Activated CD8-positive, alpha-beta memory T cell treated with anti-CD3 and anti-CD28 coated beads, Interleukin-2, amount 50 U/mL, for 4 hours (primary cell): ENCODE measurements around the gene URB2.
"Not testable (repeated sequence)": the region's sequence is repeated elsewhere in the genome, so short reads cannot be mapped to it uniquely, and the experiment has no call there.

Experiments used
- DNase-seq: peaks from one replicate; pipeline ENCODE4 v3.0.0-alpha.2; 2020

Gene URB2

GRCh38 chr1:229617351-229618100 lies 8.5 kb upstream of the URB2 start:
- no peak for DNase-seq

- no peak for DNase-seq
These were observed 7.0 kb upstream of the URB2 start for GRCh38 chr1:229619002-229619401.

- DNase-seq = no peak
These were observed 6.4 kb upstream of the URB2 start for GRCh38 chr1:229619614-229620013.

- DNase-seq = no peak
These were observed 5.2 kb upstream of the URB2 start for GRCh38 chr1:229620876-229621275.

- no peak for DNase-seq
These were observed 4.4 kb upstream of the URB2 start for GRCh38 chr1:229621663-229622062.

GRCh38 chr1:229622641-229623120 lies 3.4 kb upstream of the URB2 start:
- DNase-seq = not testable (repeated sequence)

GRCh38 chr1:229623225-229623624 lies 2.8 kb upstream of the URB2 start:
- no peak for DNase-seq

GRCh38 chr1:229623838-229624237 lies 2.2 kb upstream of the URB2 start:
- no peak for DNase-seq

- no peak for DNase-seq
These were observed 1.5 kb upstream of the URB2 start for GRCh38 chr1:229624521-229625070.

GRCh38 chr1:229625071-229625914 lies 754 bp upstream of the URB2 start:
- peak; percentile 58 for DNase-seq

- DNase-seq = no peak
These were observed 956 bp downstream of the URB2 start for GRCh38 chr1:229627003-229627402.

- no peak for DNase-seq
These were observed 3.2 kb downstream of the URB2 start for GRCh38 chr1:229629261-229629660.

- no peak for DNase-seq
These were observed 5.1 kb downstream of the URB2 start for GRCh38 chr1:229631148-229631547.

- no peak for DNase-seq
These were observed 5.9 kb downstream of the URB2 start for GRCh38 chr1:229631966-229632365.

- no peak for DNase-seq
These were observed 10.0 kb downstream of the URB2 start for GRCh38 chr1:229636042-229636441.

- DNase-seq = no peak
These were observed 11.7 kb downstream of the URB2 start for GRCh38 chr1:229637746-229638145.

- DNase-seq = no peak
These were observed 14.4 kb downstream of the URB2 start for GRCh38 chr1:229640455-229640854.

GRCh38 chr1:229641306-229641705 lies 15.3 kb downstream of the URB2 start:
- DNase-seq = no peak

GRCh38 chr1:229642376-229642775 lies 16.3 kb downstream of the URB2 start:
- no peak for DNase-seq

- no peak for DNase-seq
These were observed 16.9 kb downstream of the URB2 start for GRCh38 chr1:229642970-229643369.

- DNase-seq = no peak
These were observed 18.1 kb downstream of the URB2 start for GRCh38 chr1:229643996-229644745.

GRCh38 chr1:229645324-229645993 lies 19.4 kb downstream of the URB2 start:
- DNase-seq = no peak
